M059J (cell line): ENCODE results near the gene TMEM63A. TPM values are rescaled to one million over a fixed set of nuclear protein-coding genes. Genes with fewer than 3 reads are reported as not detected.
"Not testable (repeated sequence)": the region's sequence is repeated elsewhere in the genome, so short reads cannot be mapped to it uniquely, and the experiment has no call there.

Source experiments
- DNase-seq: peaks from one replicate; pipeline ENCODE4 v3.0.0-alpha.2; 2012; ENCODE audit warnings: low read depth
- total RNA-seq: library from RNA; depleted of rRNA; stranded (reverse); fragments of >200 nt; shearing (Covaris generic); gene quantifications from 2 replicates; pipeline ENCODE4 v1.2.3, GENCODE V29; 2014; rRNA removed

Gene TMEM63A
- total RNA-seq, 1 experiment from 2014 or later: 16.3 TPM

DNA sequence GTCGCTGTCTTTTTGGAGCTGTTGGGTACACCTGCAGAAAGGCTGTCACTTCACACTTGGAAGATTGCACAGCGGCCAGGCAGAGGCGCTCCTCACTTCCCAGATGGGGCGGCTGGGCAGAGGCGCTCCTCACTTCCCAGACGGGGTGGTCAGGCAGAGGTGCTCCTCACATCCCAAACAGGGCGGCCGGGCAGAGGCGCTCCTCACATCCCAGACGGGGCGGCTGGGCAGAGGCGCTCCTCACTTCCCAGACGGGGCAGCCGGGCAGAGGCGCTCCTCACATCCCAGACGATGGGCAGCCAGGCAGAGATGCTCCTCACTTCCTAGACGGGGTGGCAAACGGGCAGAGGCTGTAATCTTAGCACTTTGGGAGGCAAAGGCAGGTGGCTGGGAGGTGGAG, 86.1 kb downstream of the TMEM63A start:
- DNase-seq: not testable (repeated sequence)

Other genes starting within 250 kb of the TMEM63A start
- gene ENAH, start 229.3 kb downstream of the TMEM63A start, total RNA-seq: 69.5 and 71.7 TPM in 2 replicates
- 651 and 703 TPM in 2 replicates for gene SRP9, start 104.6 kb downstream of the TMEM63A start, total RNA-seq
- gene EPHX1, start 72.3 kb downstream of the TMEM63A start, total RNA-seq: 55.3 and 55.8 TPM in 2 replicates
- gene LEFTY1, start 6.8 kb upstream of the TMEM63A start, total RNA-seq: 0.10 TPM in 1 of 2 replicates, not detected in the other
- 31.6 and 60.0 TPM in 2 replicates for gene PYCR2, start 41.9 kb upstream of the TMEM63A start, total RNA-seq
- gene LEFTY2, start 58.8 kb upstream of the TMEM63A start, total RNA-seq: not detected in 2 replicates
- gene SDE2, start 117.0 kb upstream of the TMEM63A start, total RNA-seq: 15.5 and 28.7 TPM in 2 replicates
- gene H3-3A, start 180.3 kb upstream of the TMEM63A start, total RNA-seq: 343 and 398 TPM in 2 replicates